ENCODE data around the gene RPL6.
"Not testable (repeated sequence)": the region's sequence is repeated elsewhere in the genome, so short reads cannot be mapped to it uniquely, and the experiment has no call there.

The RPL6 gene

DNA sequence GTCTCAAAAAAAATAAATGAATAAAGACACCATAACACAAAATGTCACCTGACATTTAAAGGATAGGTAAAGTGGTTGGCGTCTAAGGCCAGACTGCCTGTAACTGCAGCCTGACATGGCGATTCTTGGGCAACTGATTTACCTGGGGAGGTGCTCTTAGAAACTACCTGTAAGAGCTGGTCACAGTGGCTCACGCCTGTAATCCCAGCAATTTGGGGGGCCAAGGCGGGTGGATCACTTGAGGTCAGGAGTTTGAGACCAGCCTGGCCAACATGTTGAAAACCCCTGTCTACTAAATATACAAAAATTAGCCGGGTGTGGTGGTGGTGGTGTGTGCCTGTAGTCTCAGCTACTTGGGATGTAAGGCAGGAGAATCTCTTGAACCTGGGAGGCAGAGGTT lies 8.4 kb downstream of the RPL6 start:
- peaks cover under 1% of the 10 kb centered on the region for H3K4me1 ChIP-seq (ENCODE audit: control insufficient read depth, insufficient read depth, low read length)
- DNase-seq (ENCODE audit: low read depth) = no peak
- no peak overlapping the region for H3K4me3 ChIP-seq (ENCODE audit: low read length)
- H3K9ac ChIP-seq (ENCODE audit: low read length) = no peak overlapping the region
- H3K27me3 ChIP-seq (replicated peaks; ENCODE audit: control insufficient read depth, insufficient read depth, low read length) = no peaks in the 10 kb centered on the region
- H3K9me3 ChIP-seq (ENCODE audit: control insufficient read depth, low read length) = no peaks in the 10 kb centered on the region
- H3K36me3 ChIP-seq (ENCODE audit: control insufficient read depth, insufficient read depth, low read length, severe bottlenecking) = peaks cover 21% of the 10 kb centered on the region

GRCh38 chr12:112393328-112393727 lies 16.1 kb downstream of the RPL6 start:
- Histone ChIP-seq H3K9ac (ENCODE audit: low read length) (no peak overlapping the region), H3K9me3 (ENCODE audit: control insufficient read depth, low read length) (no peaks in the 10 kb centered on the region), H3K4me1 (ENCODE audit: control insufficient read depth, insufficient read depth, low read length) (no peaks in the 10 kb centered on the region), H3K36me3 (ENCODE audit: control insufficient read depth, insufficient read depth, low read length, severe bottlenecking) (no peaks in the 10 kb centered on the region), H3K27me3 (replicated peaks; ENCODE audit: control insufficient read depth, insufficient read depth, low read length) (no peaks in the 10 kb centered on the region), H3K4me3 (ENCODE audit: low read length) (no peak overlapping the region)
- DNase-seq (ENCODE audit: low read depth) = no peak

GRCh38 chr12:112389922-112390654 lies 19.3 kb downstream of the RPL6 start:
- not testable (repeated sequence) for H3K9ac ChIP-seq (ENCODE audit: low read length); H3K4me1 ChIP-seq (ENCODE audit: control insufficient read depth, insufficient read depth, low read length); H3K36me3 ChIP-seq (ENCODE audit: control insufficient read depth, insufficient read depth, low read length, severe bottlenecking); H3K27me3 ChIP-seq (replicated peaks; ENCODE audit: control insufficient read depth, insufficient read depth, low read length); H3K4me3 ChIP-seq (ENCODE audit: low read length); DNase-seq (ENCODE audit: low read depth); H3K9me3 ChIP-seq (ENCODE audit: control insufficient read depth, low read length)

DNA sequence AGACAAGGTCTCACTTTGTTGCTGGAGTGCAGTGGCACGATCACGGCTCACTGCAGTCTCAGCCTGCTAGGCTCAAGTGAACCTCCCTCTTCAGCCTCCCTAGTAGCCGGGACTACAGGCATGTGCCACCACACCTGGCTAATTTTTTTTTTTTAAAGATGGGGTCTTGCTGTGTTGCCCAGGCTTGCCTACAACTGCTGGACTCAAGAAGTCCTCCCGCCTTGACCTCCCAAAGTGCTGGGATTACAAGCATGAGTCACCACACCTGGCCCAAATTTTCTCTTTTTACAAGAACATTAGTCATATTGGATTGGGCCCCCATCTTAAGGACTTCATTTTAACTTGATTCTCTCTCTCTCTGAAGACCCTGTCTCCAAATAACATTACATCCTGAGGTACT lies 20.2 kb downstream of the RPL6 start:
- Histone ChIP-seq H3K9me3 (ENCODE audit: control insufficient read depth, low read length) (no peaks in the 10 kb centered on the region), H3K4me3 (ENCODE audit: low read length) (no peak overlapping the region), H3K9ac (ENCODE audit: low read length) (no peak overlapping the region), H3K4me1 (ENCODE audit: control insufficient read depth, insufficient read depth, low read length) (peaks cover 8% of the 10 kb centered on the region), H3K36me3 (ENCODE audit: control insufficient read depth, insufficient read depth, low read length, severe bottlenecking) (no peaks in the 10 kb centered on the region), H3K27me3 (replicated peaks; ENCODE audit: control insufficient read depth, insufficient read depth, low read length) (no peaks in the 10 kb centered on the region)
- no peak for DNase-seq (ENCODE audit: low read depth)

- Histone ChIP-seq H3K27me3 (replicated peaks; ENCODE audit: control insufficient read depth, insufficient read depth, low read length) (no peaks in the 10 kb centered on the region), H3K9me3 (ENCODE audit: control insufficient read depth, low read length) (no peaks in the 10 kb centered on the region), H3K4me1 (ENCODE audit: control insufficient read depth, insufficient read depth, low read length) (peaks cover 12% of the 10 kb centered on the region), H3K9ac (ENCODE audit: low read length) (peak overlapping the region; percentile 35), H3K4me3 (ENCODE audit: low read length) (no peak overlapping the region), H3K36me3 (ENCODE audit: control insufficient read depth, insufficient read depth, low read length, severe bottlenecking) (no peaks in the 10 kb centered on the region)
- peak; percentile 61 for DNase-seq (ENCODE audit: low read depth)
These were observed 22.7 kb downstream of the RPL6 start for GRCh38 chr12:112386726-112387125.

GRCh38 chr12:112382866-112383265 lies 26.5 kb downstream of the RPL6 start:
- H3K27me3 ChIP-seq (replicated peaks; ENCODE audit: control insufficient read depth, insufficient read depth, low read length) = no peaks in the 10 kb centered on the region
- no peaks in the 10 kb centered on the region for H3K9me3 ChIP-seq (ENCODE audit: control insufficient read depth, low read length)
- H3K4me1 ChIP-seq (ENCODE audit: control insufficient read depth, insufficient read depth, low read length) = peaks cover 22% of the 10 kb centered on the region
- H3K4me3 ChIP-seq (ENCODE audit: low read length) = peak overlapping the region; percentile 91
- no peaks in the 10 kb centered on the region for H3K36me3 ChIP-seq (ENCODE audit: control insufficient read depth, insufficient read depth, low read length, severe bottlenecking)
- DNase-seq (ENCODE audit: low read depth) = no peak
- peak overlapping the region; percentile 88 for H3K9ac ChIP-seq (ENCODE audit: low read length)

- H3K9me3 ChIP-seq (ENCODE audit: control insufficient read depth, low read length) = no peaks in the 10 kb centered on the region
- H3K4me3 ChIP-seq (ENCODE audit: low read length) = peak within 1 kb of the TSS; percentile 91
- H3K9ac ChIP-seq (ENCODE audit: low read length) = peak within 1 kb of the TSS; percentile 88
- H3K4me1 ChIP-seq (ENCODE audit: control insufficient read depth, insufficient read depth, low read length) = peaks cover 21% of the 10 kb centered on the region
- no peaks in the 10 kb centered on the region for H3K27me3 ChIP-seq (replicated peaks; ENCODE audit: control insufficient read depth, insufficient read depth, low read length)
- no peaks in the 10 kb centered on the region for H3K36me3 ChIP-seq (ENCODE audit: control insufficient read depth, insufficient read depth, low read length, severe bottlenecking)
- peak; percentile 98 for DNase-seq (ENCODE audit: low read depth)
These were observed 27.3 kb downstream of the RPL6 start, which contains the start of gene HECTD4 for GRCh38 chr12:112381883-112382796. Gene HECTD4 (minus strand): TSS chr12:112382431. CDS start chr12:112382128, 303 bp downstream.

GRCh38 chr12:112381406-112381882 lies 28.0 kb downstream of the RPL6 start:
- Histone ChIP-seq H3K4me1 (ENCODE audit: control insufficient read depth, insufficient read depth, low read length) (peaks cover 14% of the 10 kb centered on the region), H3K36me3 (ENCODE audit: control insufficient read depth, insufficient read depth, low read length, severe bottlenecking) (no peaks in the 10 kb centered on the region), H3K9me3 (ENCODE audit: control insufficient read depth, low read length) (no peaks in the 10 kb centered on the region), H3K9ac (ENCODE audit: low read length) (peak overlapping the region; percentile 88), H3K27me3 (replicated peaks; ENCODE audit: control insufficient read depth, insufficient read depth, low read length) (no peaks in the 10 kb centered on the region), H3K4me3 (ENCODE audit: low read length) (peak overlapping the region; percentile 91)
- DNase-seq (ENCODE audit: low read depth) = peak; percentile 47

DNA sequence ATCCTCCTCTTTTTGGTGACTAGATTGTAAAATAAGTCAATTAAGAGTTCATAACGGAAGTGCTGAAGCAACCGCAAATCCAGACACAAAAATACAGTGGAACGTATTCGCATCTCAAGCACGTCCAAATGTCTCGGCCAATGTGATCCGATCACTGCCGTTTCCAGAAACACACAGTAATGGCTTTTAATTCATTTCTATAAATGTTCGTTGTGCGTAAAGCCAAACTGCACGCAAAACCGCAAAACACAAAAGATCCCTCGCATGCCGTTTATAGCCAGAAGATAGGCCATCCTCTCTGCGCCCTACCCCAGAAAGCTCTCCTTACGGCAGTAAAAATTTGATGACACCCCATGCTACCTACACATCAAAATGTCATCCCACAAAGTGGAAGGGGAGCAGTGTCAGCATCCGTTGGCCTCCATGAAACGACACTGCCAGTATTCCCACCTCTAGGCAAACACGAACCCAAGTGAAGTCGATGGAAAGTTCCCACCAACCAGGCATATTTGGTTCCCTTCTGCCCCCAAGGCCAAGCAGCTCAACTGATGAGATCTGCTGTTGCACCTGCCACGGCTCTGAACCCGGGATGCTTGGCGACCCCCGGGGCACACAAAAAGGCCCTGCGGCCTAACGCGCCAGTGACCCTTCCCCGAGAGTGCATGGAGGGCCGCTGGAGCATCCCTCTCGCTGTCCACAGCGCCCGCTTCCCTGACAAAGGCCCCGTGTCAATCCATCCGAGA lies 28.6 kb downstream of the RPL6 start:
- Histone ChIP-seq H3K4me3 (ENCODE audit: low read length) (peak overlapping the region; percentile 91), H3K36me3 (ENCODE audit: control insufficient read depth, insufficient read depth, low read length, severe bottlenecking) (no peaks in the 10 kb centered on the region), H3K9me3 (ENCODE audit: control insufficient read depth, low read length) (no peaks in the 10 kb centered on the region), H3K9ac (ENCODE audit: low read length) (peak overlapping the region; percentile 88), H3K4me1 (ENCODE audit: control insufficient read depth, insufficient read depth, low read length) (peaks cover 14% of the 10 kb centered on the region), H3K27me3 (replicated peaks; ENCODE audit: control insufficient read depth, insufficient read depth, low read length) (no peaks in the 10 kb centered on the region)
- DNase-seq (ENCODE audit: low read depth) = peak; percentile 38

DNA sequence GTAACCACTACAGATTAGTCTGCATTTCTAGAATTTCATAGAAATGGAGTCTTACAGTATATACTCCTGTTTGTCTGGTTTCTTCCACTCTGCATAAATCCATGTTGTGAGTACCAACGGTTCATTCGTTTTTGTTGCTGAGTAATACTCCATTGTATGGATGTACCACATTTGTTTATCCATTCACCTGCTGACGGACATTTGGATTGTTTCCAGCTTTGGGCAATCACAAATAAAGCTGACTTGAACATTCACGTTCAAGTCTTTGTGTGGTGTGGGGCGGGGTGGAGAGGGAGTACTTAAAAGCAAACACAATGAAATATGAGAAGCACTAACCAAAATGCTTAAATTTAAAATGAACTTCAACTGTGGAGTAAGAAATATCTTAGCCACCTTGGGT lies 34.3 kb downstream of the RPL6 start:
- Histone ChIP-seq H3K4me3 (ENCODE audit: low read length) (no peak overlapping the region), H3K4me1 (ENCODE audit: control insufficient read depth, insufficient read depth, low read length) (peaks cover 3% of the 10 kb centered on the region), H3K27me3 (replicated peaks; ENCODE audit: control insufficient read depth, insufficient read depth, low read length) (no peaks in the 10 kb centered on the region), H3K9me3 (ENCODE audit: control insufficient read depth, low read length) (no peaks in the 10 kb centered on the region), H3K36me3 (ENCODE audit: control insufficient read depth, insufficient read depth, low read length, severe bottlenecking) (no peaks in the 10 kb centered on the region), H3K9ac (ENCODE audit: low read length) (no peak overlapping the region)
- DNase-seq (ENCODE audit: low read depth) = no peak

All from adipocyte (in vitro differentiated cells).